ENCODE results near the gene POLA2.

The POLA2 gene

DNA sequence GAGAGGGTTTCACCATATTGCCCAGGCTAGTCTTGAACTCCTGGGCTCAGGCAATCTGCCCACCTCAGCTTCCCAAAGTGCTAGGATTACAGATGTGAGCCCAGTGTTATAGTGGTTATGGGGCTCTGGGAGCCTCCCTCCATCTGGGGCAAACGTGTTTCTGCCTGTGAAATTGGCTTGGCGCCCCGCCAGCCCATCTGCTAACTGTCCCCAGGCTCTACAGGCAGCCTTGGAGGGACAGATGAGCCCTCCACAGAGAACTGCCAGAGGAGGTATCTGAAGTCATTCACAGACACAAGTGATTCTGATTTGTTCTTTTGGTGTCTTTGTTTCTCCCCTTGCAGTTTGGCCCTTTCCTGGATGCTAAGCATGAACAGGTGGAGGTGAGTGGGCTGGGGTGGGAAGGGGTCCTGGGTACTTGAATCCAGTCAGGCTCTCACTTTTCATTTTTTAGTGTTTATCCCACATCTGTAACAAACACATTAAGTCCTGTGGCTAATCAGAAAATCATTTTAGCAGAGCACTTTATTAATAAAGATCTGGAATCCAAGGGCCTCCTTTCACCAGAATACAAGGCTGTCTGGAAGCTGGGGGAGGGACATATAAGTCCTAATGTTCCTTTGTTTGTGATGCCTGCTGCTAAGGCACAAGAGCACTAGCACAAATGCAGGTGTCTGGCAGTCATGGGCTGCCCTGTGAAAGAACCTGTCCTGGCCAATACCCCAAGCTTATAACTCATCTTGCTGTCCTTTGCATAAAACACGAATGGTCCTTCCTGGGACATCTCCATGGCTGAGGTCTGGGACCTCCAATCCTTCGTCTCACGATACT, 27.2 kb downstream of the POLA2 start:
- no peak for DNase-seq

DNA sequence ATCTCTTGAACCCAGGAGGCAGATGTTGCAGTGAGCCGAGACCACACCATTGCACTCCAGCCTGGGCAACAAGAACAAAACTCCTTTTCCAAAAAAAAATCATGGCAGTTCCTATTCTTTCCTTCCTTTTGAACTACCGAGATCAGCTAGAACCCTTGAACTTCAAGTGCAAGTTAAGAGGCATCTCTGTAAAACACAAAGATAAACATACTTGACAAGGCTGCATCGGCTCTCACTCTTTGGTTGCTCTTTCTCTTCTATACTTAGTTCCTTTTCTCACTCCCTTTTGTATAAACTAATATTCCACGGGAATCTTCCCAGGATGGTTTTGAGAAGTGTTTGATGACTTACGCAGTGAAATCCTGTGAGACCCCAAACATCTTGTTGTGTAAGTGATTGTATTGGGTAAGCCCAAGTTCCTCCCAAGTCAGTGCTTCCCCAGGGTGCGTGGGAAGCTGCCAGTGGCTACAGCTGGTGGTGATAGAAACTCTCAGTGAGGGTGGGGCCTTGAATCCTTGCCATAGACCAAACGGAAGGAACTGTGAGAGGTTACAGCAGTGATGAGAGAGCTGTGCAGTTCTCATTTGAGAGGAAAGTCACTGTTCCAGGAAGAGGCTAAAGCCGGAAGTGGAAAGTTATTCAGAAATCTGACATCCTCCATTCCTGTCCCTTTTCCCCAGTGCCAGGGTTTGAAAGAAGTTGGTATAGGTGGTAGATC, 28.8 kb downstream of the POLA2 start:
- DNase-seq, result no peak

DNA sequence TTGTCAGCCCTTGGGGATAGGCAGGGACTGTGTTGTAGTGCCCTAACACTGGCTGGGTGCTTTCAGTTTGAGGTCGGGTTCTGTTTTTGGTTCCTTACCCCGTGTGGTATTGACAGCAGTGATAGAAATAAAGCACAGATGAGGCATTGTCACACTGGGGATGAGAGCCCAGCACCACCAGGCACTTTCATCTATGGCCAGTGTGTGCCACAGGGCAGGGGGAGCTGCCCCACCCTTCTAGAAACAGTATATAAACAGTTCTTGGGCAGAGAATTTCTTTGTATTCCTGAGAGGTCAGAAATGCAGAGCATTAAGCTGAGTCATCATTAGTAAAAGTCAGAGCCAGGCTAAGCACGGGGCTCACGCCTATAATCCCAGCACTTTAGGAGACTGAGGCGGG, 29.9 kb downstream of the POLA2 start:
- no peak for DNase-seq

- DNase-seq, result no peak
These were observed 31.1 kb downstream of the POLA2 start for GRCh38 chr11:65292890-65293289.

- no peak for DNase-seq
These were observed 32.2 kb downstream of the POLA2 start for GRCh38 chr11:65293909-65294381.

DNA sequence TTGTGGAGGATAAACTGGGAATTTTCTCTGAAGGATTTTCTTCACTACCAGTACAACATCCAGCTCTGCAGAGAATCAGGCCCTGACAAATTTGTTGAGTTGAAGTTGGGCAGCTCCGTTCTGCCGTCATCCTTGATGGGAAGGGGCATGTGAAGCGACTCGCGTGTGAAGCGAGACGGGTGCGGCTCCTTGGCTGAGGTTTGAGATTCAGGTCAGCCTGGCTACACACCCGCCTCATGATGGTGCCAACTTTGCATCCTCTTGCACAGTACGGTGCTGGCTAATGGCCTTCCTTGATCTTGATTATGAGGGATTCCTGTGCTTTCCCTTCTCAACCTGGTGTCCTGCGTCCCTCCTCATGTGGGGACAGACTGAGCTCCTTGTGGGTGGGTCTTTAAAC, 33.2 kb downstream of the POLA2 start:
- no peak for DNase-seq

- no peak for DNase-seq
These were observed 34.0 kb downstream of the POLA2 start for GRCh38 chr11:65295571-65296341.

GRCh38 chr11:65297026-65297672, 35.4 kb downstream of the POLA2 start:
- no peak for DNase-seq

- no peak for DNase-seq
These were observed 36.4 kb downstream of the POLA2 start for GRCh38 chr11:65298131-65298535.

DNA sequence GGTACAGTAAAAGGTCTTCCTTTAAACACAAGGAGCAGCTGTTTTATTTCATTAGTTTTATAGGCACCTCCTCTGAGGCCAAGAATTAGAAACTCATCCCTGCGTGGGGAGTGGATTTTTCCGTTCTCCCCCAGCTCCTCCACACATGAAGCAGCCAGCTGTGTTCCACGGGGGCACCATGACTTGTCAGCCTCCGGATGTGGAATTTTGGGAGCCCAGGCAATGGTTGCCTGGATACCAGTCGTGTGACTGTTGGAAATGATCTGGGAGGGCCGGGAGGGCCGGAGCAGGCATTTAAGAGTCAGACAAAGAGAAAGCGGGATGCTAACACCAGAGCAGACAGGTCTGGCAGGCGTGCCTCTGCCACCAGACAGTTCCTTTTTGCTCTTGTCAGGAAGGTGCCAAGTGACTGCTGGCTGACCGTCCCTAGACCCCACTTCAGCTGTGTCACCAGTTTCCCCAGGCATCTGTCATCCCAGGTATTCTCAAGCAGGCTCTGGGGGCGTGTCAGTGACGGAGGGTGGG, 37.0 kb downstream of the POLA2 start:
- DNase-seq, result no peak

- DNase-seq, result no peak
These were observed 39.0 kb downstream of the POLA2 start for GRCh38 chr11:65300621-65301275.

- no peak for DNase-seq
These were observed 39.9 kb downstream of the POLA2 start for GRCh38 chr11:65301491-65302329.

DNA sequence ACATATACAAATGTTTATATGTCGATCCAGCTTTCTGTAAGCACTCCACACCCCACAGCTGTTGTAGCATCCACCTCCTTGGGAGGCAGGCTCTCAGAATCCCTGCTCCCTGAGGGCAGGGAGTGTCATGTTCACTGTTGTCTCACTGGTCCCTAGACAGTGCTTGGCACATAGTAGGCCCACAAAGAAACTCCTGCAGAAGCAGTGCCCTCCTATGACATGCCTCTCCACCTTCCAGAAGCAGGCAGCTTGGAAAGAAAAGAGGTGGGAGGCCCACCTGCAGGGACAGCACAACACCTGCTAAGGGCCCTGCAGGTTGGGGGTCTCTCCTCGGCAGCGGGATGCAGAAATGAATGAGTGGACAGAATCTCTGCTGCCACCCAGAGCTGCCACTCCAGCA, 41.8 kb downstream of the POLA2 start:
- no peak for DNase-seq

DNA sequence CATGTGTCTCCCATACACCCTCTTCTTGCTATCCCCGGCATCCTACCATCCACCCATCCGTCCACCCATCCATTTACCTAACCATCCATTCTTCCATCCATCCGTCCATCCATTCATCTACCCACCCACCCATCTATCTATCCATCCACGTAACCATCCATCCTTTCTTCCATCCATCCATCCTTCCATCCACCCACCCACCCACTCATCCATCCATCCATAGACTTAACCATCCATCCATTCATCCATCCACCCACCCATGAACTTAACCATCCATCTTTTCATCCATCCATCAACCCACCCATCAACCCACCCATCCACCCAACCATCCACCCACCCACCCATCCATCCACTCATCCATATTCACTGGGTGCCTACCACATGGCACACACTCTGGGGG, 42.3 kb downstream of the POLA2 start:
- DNase-seq, result no peak

GRCh38 chr11:65304613-65305012, 42.9 kb downstream of the POLA2 start:
- DNase-seq, result no peak

- no peak for DNase-seq
These were observed 43.9 kb downstream of the POLA2 start for GRCh38 chr11:65305501-65306268.

DNA sequence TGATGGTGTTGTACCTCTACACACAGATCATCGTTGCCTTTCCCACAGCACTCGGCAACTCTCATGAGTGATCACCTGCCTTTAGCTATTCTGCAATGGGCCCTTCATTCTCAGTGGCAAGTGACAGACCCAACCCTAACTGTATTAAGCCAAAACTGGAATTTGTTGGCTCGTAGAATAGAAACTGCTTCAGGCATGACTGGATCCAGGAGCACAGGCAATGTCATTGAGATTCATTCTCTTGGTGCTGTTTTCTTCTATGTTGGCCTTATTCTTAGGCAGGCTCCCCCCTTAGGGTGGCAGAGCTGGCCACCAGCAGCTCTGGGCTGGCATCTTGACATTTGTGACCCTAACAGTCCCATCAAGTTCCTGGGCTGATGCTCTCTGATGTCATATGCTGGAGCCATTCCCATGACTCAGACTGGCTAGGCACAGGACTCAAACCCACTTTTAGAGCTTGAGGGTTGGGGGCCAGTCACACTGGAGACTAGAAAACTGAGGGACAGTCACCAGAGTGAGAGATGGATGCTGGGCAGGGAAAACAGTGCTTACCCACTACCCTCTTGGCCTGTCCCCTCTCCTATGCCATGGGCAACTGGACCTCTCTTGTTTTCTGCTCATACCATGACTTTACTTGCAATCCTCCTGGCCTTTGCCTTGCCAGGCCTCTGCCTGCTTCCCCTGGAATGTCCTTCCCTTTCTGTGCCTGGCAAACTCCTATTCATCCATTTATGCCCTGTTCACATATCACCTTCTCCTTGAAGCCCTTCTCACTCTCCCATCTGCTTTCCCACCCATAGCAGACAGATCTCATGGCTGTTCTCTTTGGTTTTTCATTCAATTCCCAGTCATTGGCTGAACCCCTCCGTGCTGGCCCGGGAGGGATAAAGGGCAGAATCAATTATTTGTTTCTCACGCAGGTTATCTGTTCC, 45.8 kb downstream of the POLA2 start:
- no peak for DNase-seq

DNA sequence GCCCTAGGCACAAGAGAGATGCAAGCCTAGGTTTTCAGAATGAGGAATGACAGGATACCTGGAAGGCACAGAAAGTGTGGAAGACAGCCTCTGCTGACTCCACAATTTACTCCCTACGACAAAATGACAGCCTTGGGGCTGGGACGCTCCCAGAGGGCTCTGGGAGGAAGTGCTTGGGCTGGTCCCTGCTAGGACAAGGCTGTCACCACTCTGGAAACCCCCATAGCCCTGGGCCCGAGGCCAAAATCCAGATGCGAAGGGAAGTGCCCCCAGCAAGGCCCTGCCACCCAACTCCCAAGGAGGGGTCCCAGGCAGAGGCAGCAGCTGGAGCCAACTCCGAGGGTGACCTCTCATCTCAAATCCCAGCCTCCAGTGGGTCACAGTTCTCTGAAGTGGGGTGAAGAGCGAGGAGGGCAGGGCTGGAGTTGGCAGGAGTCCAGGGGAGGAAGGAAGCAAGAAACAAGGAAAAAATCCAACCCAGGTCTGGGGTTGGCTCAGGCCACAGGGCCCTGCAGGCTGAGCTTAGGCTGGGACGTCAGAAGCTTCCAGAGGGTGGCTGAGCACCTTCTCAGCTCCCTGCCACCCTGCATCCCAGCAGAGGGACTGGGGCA, 46.6 kb downstream of the POLA2 start:
- no peak for DNase-seq

DNA sequence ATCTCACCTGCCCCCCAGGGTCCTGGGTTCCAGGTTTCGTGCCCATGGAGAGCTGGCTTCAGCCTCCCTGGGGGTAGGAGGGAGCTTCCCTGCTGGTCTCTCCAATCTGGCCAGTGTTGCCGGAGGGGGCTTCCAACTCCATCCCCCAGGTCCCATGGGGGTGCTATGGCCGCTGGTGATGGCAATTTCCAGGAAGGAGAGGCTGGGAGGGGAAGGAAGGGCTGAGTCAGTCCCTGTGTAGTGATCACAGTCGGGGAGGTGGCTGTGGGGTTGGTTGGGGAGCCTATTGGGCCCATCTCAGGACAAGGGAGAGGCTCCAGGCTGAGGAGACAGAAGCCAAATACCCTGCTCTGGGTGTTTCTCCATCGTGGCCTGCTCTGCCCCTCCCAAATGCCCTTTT, 47.2 kb downstream of the POLA2 start:
- no peak for DNase-seq
